Measurements from ENCODE around the gene FBXL19. TPM values are rescaled to one million over a fixed set of nuclear protein-coding genes. Genes with fewer than 3 reads are reported as not detected.

Gene FBXL19
- total and polyA plus RNA-seq, 2 of the 13 experiments (the other 11 are each of a cell fraction or from before 2014, with no cell fraction given) = 6.0 to 13.7 TPM

DNA sequence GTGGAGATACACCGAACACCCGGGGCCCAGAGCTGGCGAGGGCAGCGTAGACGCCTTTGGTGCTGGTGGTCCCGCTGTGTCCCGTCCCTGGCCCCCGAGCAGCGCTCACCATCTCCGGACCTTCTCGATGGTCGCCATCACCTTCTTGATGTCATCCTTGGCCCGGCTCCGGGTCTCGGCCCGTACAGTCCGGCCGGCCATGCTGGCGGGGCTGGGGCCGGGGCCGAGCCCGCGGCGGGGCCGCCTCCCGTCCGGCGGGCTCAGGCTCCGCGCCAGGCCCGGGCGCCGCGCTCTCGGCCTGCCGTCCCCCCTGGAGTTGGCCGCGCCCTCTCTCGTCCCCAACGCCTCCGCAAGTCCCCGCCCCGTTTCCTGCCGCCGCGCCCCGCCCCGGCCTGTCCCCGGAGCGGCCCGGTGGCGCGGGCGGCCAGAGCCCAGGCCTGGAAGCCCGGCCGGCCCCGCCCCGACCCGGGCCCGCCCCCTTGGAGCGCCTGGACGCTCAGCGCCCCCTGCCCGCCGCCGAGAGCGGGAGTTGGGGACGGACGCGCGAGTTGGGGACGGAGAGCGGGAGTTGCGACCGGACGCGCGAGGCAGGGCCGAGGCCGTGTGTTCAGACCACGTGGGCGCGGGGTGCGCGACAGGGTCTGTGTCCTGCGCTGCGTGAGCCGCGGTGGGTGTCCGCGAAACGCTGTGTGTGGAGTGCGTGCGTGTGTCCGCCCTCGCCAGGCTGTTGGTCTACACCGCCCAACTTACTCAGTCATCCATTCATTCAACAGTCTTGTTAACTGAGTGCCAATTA, 29.4 kb upstream of the FBXL19 start, which contains the start of gene BCL7C (continued):
- TF ChIP-seq E2F2 (CRISPR knock-in tag; IDR thresholded peaks at IDR 0.05; ENCODE audit: borderline replicate concordance) = peak; percentile 93; the same call in 1 of the 2 replicates
- TF ChIP-seq FIP1L1 (IDR thresholded peaks at IDR 0.05; ENCODE audit: borderline replicate concordance, insufficient read depth, low read depth, low read length) = no peak
- TF ChIP-seq ZNF34 (CRISPR knock-in tag; IDR thresholded peaks at IDR 0.05; ENCODE audit: borderline replicate concordance) = peak; percentile 89; the same call in 1 of the 2 replicates
- peak; percentile 63; the same call in 1 of the 2 replicates for TF ChIP-seq ZNF777 (CRISPR knock-in tag; IDR thresholded peaks at IDR 0.05)
- peak; percentile 80 for TF ChIP-seq ZNF543 (CRISPR knock-in tag; IDR thresholded peaks at IDR 0.05)
- TF ChIP-seq ZNF296 (CRISPR knock-in tag; conservative IDR thresholded peaks at IDR 0.05) = peak; percentile 96
- peak; percentile 77; the same call in 1 of the 2 replicates for TF ChIP-seq IRF2 (CRISPR knock-in tag; IDR thresholded peaks at IDR 0.05)
- TF ChIP-seq ZNF816 (CRISPR knock-in tag; IDR thresholded peaks at IDR 0.05; ENCODE audit: borderline replicate concordance) = no peak; the same call in 1 of the 2 replicates
- no peak for TF ChIP-seq ZNF577 (CRISPR knock-in tag; IDR thresholded peaks at IDR 0.05; ENCODE audit: borderline replicate concordance, low read depth)
- no peak for TF ChIP-seq SMARCC2 (IDR thresholded peaks at IDR 0.05)
- TF ChIP-seq, protein P1, sequence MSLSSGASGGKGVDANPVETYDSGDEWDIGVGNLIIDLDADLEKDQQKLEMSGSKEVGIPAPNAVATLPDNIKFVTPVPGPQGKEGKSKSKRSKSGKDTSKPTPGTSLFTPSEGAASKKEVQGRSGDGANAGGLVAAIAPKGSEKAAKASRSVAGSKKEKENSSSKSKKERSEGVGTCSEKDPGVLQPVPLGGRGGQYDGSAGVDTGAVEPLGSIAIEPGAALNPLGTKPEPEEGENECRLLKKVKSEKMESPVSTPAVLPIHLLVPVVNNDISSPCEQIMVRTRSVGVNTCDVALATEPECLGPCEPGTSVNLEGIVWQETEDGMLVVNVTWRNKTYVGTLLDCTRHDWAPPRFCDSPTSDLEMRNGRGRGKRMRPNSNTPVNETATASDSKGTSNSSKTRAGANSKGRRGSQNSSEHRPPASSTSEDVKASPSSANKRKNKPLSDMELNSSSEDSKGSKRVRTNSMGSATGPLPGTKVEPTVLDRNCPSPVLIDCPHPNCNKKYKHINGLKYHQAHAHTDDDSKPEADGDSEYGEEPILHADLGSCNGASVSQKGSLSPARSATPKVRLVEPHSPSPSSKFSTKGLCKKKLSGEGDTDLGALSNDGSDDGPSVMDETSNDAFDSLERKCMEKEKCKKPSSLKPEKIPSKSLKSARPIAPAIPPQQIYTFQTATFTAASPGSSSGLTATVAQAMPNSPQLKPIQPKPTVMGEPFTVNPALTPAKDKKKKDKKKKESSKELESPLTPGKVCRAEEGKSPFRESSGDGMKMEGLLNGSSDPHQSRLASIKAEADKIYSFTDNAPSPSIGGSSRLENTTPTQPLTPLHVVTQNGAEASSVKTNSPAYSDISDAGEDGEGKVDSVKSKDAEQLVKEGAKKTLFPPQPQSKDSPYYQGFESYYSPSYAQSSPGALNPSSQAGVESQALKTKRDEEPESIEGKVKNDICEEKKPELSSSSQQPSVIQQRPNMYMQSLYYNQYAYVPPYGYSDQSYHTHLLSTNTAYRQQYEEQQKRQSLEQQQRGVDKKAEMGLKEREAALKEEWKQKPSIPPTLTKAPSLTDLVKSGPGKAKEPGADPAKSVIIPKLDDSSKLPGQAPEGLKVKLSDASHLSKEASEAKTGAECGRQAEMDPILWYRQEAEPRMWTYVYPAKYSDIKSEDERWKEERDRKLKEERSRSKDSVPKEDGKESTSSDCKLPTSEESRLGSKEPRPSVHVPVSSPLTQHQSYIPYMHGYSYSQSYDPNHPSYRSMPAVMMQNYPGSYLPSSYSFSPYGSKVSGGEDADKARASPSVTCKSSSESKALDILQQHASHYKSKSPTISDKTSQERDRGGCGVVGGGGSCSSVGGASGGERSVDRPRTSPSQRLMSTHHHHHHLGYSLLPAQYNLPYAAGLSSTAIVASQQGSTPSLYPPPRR (CRISPR knock-in tag; IDR thresholded peaks at IDR 0.05; ENCODE audit: borderline replicate concordance) = 0 out of 2 replicates have a peak, but pooled peaks have one; percentile 64
- peak; percentile 74 for TF ChIP-seq HDAC1 (CRISPR knock-in tag; IDR thresholded peaks at IDR 0.05)
- TF ChIP-seq ARNTL (CRISPR knock-in tag; IDR thresholded peaks at IDR 0.05) = peak; percentile 82
- 0 out of 2 replicates have a peak, but pooled peaks have one; percentile 66 for TF ChIP-seq ZNF326 (CRISPR knock-in tag; IDR thresholded peaks at IDR 0.05; ENCODE audit: borderline replicate concordance)
- TF ChIP-seq HMG20B (CRISPR knock-in tag; conservative IDR thresholded peaks at IDR 0.05) = peak; percentile 63; the same call in 1 of the 2 replicates
- TF ChIP-seq NBN (conservative IDR thresholded peaks at IDR 0.05) = no peak
- TF ChIP-seq, protein P2, sequence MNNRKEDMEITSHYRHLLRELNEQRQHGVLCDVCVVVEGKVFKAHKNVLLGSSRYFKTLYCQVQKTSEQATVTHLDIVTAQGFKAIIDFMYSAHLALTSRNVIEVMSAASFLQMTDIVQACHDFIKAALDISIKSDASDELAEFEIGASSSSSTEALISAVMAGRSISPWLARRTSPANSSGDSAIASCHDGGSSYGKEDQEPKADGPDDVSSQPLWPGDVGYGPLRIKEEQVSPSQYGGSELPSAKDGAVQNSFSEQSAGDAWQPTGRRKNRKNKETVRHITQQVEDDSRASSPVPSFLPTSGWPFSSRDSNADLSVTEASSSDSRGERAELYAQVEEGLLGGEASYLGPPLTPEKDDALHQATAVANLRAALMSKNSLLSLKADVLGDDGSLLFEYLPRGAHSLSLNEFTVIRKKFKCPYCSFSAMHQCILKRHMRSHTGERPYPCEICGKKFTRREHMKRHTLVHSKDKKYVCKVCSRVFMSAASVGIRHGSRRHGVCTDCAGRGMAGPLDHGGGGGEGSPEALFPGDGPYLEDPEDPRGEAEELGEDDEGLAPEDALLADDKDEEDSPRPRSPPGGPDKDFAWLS (CRISPR knock-in tag; IDR thresholded peaks at IDR 0.05; ENCODE audit: borderline replicate concordance) = no peak; the same call in 1 of the 2 replicates
- TF ChIP-seq MED13 (CRISPR knock-in tag; IDR thresholded peaks at IDR 0.05) = peak; percentile 88
- TF ChIP-seq, protein P3, sequence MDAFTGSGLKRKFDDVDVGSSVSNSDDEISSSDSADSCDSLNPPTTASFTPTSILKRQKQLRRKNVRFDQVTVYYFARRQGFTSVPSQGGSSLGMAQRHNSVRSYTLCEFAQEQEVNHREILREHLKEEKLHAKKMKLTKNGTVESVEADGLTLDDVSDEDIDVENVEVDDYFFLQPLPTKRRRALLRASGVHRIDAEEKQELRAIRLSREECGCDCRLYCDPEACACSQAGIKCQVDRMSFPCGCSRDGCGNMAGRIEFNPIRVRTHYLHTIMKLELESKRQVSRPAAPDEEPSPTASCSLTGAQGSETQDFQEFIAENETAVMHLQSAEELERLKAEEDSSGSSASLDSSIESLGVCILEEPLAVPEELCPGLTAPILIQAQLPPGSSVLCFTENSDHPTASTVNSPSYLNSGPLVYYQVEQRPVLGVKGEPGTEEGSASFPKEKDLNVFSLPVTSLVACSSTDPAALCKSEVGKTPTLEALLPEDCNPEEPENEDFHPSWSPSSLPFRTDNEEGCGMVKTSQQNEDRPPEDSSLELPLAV (CRISPR knock-in tag; conservative IDR thresholded peaks at IDR 0.05; ENCODE audit: low read depth) = no peak; the same call in 1 of the 2 replicates
- TF ChIP-seq ZBTB7B (CRISPR knock-in tag; IDR thresholded peaks at IDR 0.05) = peak; percentile 57; the same call in 1 of the 2 replicates

Measured in HepG2 (cell line).